ENCODE data around the gene DBT.
"Not testable (repeated sequence)": the region's sequence is repeated elsewhere in the genome, so short reads cannot be mapped to it uniquely, and the experiment has no call there.

Gene DBT

DNA sequence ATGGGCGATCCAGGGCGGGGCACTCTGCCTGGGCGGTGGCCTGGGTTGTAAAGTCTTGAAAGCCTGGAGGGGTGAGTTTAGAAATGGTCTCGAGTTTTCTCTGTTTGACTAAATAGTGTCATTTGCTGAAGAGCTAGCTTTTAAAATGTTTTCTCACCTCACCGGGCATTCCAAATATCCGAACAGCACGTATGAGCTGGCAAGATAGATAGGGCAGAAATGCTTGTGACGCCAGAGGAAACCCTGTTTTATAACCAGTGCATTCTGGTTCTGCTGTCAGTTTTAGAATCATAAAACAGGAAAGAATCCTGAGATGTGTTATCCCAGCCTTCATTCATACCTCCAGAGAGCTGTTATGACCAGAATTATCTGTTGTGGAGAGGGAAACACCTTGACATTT lies 17.1 kb upstream of the DBT start:
- TF ChIP-seq, protein P1, sequence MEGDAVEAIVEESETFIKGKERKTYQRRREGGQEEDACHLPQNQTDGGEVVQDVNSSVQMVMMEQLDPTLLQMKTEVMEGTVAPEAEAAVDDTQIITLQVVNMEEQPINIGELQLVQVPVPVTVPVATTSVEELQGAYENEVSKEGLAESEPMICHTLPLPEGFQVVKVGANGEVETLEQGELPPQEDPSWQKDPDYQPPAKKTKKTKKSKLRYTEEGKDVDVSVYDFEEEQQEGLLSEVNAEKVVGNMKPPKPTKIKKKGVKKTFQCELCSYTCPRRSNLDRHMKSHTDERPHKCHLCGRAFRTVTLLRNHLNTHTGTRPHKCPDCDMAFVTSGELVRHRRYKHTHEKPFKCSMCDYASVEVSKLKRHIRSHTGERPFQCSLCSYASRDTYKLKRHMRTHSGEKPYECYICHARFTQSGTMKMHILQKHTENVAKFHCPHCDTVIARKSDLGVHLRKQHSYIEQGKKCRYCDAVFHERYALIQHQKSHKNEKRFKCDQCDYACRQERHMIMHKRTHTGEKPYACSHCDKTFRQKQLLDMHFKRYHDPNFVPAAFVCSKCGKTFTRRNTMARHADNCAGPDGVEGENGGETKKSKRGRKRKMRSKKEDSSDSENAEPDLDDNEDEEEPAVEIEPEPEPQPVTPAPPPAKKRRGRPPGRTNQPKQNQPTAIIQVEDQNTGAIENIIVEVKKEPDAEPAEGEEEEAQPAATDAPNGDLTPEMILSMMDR (conservative IDR thresholded peaks at IDR 0.05; ENCODE audit: control insufficient read depth, insufficient read depth, low read depth, low read length) = no peak
- peak; percentile 24 for DNase-seq (ENCODE audit: low read depth)

DNA sequence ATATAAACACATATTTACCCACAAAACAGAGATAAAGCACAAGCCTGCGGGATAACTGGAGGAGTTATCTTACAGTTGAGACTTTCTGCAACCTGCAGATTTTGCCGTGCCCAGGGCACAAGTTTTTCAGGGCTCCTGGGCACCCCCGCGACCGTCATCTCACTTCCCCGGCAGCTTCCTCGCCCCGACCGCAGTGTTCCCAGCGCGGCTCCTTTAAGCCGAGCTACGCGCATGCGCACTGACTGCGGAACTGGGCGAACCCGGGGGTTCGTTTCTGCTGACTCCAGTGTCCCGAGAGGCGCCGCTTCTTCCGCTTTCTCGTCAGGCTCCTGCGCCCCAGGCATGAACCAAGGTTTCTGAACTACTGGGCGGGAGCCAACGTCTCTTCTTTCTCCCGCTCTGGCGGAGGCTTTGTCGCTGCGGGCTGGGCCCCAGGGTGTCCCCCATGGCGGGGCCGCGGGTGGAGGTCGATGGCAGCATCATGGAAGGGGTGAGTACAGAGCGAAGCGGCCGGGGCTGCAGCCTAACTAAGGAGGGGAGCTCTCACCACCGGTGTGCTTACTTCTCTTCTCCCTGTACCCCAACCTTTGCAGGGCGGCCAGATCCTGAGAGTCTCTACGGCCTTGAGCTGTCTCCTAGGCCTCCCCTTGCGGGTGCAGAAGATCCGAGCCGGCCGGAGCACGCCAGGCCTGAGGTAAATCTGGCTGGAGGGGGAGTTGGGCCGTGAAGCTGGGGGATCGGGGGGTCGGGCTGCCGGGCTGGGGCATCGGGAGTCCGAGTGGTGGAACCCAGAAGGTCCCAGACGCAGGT lies 16.5 kb upstream of the DBT start, which contains the start of gene RTCA:
Gene RTCA (plus strand): TSS at position 286 of the 810 bp plus-strand sequence. CDS start 160 bp downstream, at position 446.
- peak within 1 kb of the TSS; percentile 98 for H3K4me3 ChIP-seq (ENCODE audit: control insufficient read depth, low read depth, low read length)
- TF ChIP-seq, protein P1 (conservative IDR thresholded peaks at IDR 0.05; ENCODE audit: control insufficient read depth, insufficient read depth, low read depth, low read length) = no peak
- peak; percentile 95 for DNase-seq (ENCODE audit: low read depth)

More for the DNA sequence above, 17.1 kb upstream of the DBT start:
- H3K4me3 ChIP-seq (ENCODE audit: control insufficient read depth, low read depth, low read length) = peak overlapping the region; percentile 98

DNA sequence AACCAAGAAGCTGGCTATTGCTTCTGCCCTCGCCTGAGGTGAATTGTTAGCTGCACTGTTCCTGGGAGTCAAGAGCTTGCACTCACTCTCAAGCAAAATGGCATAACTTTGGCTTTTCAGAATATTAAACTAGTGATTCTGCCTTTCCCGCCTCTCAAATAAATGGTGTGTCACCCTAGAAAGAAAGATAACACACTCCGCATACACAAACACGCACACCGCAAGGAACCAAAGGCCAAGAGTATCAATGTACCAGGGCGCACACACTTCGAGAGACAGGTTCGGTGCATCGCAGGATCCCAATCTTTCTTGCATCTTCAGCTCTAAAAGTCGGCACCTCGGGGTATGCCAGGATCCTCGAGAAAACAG lies 15.9 kb upstream of the DBT start:
- DNase-seq (ENCODE audit: low read depth) = peak; percentile 30
- H3K4me3 ChIP-seq (ENCODE audit: control insufficient read depth, low read depth, low read length) = peak overlapping the region; percentile 98
- TF ChIP-seq, protein P1 (conservative IDR thresholded peaks at IDR 0.05; ENCODE audit: control insufficient read depth, insufficient read depth, low read depth, low read length) = no peak

DNA sequence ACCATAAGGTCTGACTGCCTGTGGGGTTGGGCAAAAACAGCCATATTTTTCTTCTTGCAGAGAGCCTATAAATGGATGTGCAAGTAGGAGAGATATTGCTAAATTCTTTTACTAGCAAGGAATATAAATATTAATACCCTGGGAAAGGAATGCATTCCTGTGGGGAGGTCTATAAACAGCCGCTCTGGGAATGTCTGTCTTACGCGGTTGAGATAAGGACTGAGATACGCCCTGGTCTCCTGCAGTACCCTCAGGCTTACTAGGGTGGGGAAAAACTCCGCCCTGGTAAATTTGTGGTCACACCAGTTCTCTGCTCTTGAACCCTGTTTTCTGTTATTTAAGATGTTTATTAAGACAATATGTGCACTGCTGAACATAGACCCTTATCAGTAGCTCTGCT lies 14.4 kb upstream of the DBT start:
- not testable (repeated sequence) for H3K4me3 ChIP-seq (ENCODE audit: control insufficient read depth, low read depth, low read length); DNase-seq (ENCODE audit: low read depth)

DNA sequence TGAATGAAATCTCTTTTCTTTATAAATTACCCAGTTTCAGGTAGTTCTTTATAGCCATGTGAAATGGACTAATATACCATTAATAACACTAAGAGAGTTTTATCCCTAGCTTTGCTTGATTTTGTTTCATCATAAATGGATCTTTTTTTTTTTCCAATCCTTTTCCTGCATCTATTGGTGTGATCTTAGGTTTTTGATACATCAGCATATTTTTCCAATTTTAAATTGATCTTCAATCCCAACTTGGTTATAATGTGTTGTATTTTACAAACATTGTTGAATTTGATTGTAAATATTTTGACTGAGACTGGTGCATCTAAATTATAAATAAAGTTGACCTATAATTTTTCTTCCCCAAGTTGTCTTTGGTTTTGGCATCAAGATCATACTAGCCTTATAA lies 12.1 kb upstream of the DBT start:
- TF ChIP-seq, protein P1 (conservative IDR thresholded peaks at IDR 0.05; ENCODE audit: control insufficient read depth, insufficient read depth, low read depth, low read length) = no peak
- no peak for DNase-seq (ENCODE audit: low read depth)
- no peak overlapping the region for H3K4me3 ChIP-seq (ENCODE audit: control insufficient read depth, low read depth, low read length)

DNA sequence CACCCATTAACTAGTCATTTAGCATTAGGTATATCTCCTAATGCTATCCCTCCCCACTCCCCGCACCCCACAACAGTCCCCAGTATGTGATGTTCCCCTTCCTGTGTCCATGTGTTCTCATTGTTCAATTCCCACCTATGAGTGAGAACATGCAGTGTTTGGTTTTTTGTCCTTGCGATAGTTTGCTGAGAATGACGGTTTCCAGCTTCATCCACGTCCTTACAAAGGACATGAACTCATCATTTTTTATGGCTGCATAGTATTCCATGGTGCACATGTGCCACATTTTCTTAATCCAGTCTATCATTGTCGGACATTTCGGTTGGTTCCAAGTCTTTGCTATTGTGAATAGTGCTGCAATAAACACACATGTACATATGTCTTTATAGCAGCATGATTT lies 8.8 kb upstream of the DBT start:
- not testable (repeated sequence) for H3K4me3 ChIP-seq (ENCODE audit: control insufficient read depth, low read depth, low read length); DNase-seq (ENCODE audit: low read depth)

DNA sequence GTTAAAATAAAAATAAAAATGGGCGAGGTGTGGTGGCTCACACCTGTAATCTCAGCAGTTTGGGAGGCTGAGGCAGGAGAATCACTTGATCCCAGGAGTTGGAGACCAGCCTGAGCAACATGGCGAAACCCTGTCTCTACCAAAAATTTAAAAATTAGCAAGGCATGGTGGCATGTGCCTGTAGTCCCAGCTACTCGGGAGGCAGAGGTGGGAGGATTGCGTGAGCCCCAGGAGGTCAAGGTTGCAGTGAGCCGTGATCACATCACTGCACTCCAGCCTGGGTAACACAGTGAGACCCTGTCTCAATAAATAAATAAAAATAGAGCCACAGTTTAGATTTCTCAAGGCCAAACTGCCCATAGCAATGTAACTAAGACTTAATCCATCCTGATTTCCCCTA lies 6.6 kb upstream of the DBT start:
- H3K4me3 ChIP-seq (ENCODE audit: control insufficient read depth, low read depth, low read length); DNase-seq (ENCODE audit: low read depth): not testable (repeated sequence)

DNA sequence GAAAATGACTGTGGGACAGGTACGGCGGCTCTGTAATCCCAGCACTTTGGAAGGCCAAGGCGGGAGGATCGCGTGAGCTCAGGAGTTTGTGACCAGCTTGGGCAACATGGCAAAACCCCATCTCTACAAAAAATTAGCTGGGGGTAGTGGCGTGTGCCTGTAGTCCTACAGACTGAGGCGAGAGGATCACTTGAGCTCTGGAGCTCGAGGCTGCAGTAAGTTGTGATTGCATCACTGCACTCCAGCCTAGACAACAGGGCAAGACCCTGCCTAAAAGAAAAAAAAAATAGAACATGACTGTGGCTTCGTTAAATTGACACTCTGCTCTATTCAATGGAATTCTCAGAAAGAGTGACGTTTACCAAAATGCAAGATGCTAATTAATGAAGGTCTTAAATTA lies 3.9 kb upstream of the DBT start:
- TF ChIP-seq, protein P1 (conservative IDR thresholded peaks at IDR 0.05; ENCODE audit: control insufficient read depth, insufficient read depth, low read depth, low read length) = no peak
- no peak for DNase-seq (ENCODE audit: low read depth)
- no peak overlapping the region for H3K4me3 ChIP-seq (ENCODE audit: control insufficient read depth, low read depth, low read length)
